Gastroesophageal sphincter (tissue), 4 donors: ENCODE results near the gene RPL36A. TPM values are rescaled to one million over a fixed set of nuclear protein-coding genes. Genes with fewer than 3 reads are reported as not detected.

Experiments
- ATAC-seq: fragments of 150-250 bp; one replicate; pipeline ENCODE4 v1.9.1; 2016; ENCODE audit warnings: mild to moderate bottlenecking, moderate library complexity
- H3K27ac ChIP-seq, 4 donors: fragments of 200-600 bp; sonication (generic) in 3 of 4; 1 replicate in 3 of 4; 2 replicates in 1 of 4; pipeline ENCODE4 v1.5.1; 2016 to 2019
- H3K27me3 ChIP-seq: fragments of 200-600 bp; sonication (generic); one replicate; pipeline ENCODE4 v1.5.1; 2019
- H3K36me3 ChIP-seq, 2 donors: fragments of 200-600 bp; sonication (generic); one replicate each; pipeline ENCODE4 v1.5.1; 2019; ENCODE audit warnings: control low read depth in 1 of 2
- H3K4me1 ChIP-seq, 3 donors: fragments of 200-600 bp; sonication (generic); 1 replicate in 2 of 3; 2 replicates in 1 of 3; pipeline ENCODE4 v1.5.1; 2016 to 2019; ENCODE audit warnings: control low read depth in 2 of 3
- H3K4me3 ChIP-seq, 2 donors: fragments of 200-600 bp; sonication (generic); one replicate each; pipeline ENCODE4 v1.5.1; 2019; ENCODE audit warnings: mild to moderate bottlenecking in 1 of 2, moderate library complexity in 1 of 2
- H3K9me3 ChIP-seq, 3 donors: fragments of 200-600 bp; sonication (generic); one replicate each; pipeline ENCODE4 v1.5.1; 2017 to 2019; ENCODE audit warnings: control low read depth in 2 of 3
- EP300 ChIP-seq: sonication (generic); formaldehyde crosslinking; IDR thresholded peaks from one replicate; pipeline ENCODE4 v1.6.1; 2017; ENCODE audit warnings: antibody characterized with exemption, mild to moderate bottlenecking
- POLR2A ChIP-seq, 2 donors: fragments of 450-650 bp; IDR thresholded peaks; one replicate each; pipeline ENCODE4 v1.6.1; 2017; ENCODE audit warnings: antibody characterized with exemption in 2 of 2, mild to moderate bottlenecking in 2 of 2, moderate library complexity in 1 of 2
- POLR2AphosphoS5 ChIP-seq: sonication (generic); formaldehyde crosslinking; IDR thresholded peaks from one replicate; pipeline ENCODE4 v1.6.1; 2017; ENCODE audit warnings: antibody characterized with exemption
- WGBS, 2 donors: methylation state at CpG; one replicate each; pipeline ENCODE4 v1.1.5; 2018; ENCODE audit warnings: low coverage in 1 of 2; 5-methylcytosine and 5-hydroxymethylcytosine counted together
- total RNA-seq, 4 donors: library from RNA; depleted of rRNA; stranded (reverse); fragments of >200 nt; gene quantifications; one replicate each; pipeline ENCODE4 v1.1.0, GENCODE V29; 2016
- TF ChIP-seq, protein P1 (sequence below), 4 experiments: fragments of 200-600 bp in 2 of 4; fragments of 450-650 bp in 2 of 4; sonication (generic) in 1 of 4; IDR thresholded peaks; one replicate each; pipeline ENCODE4 v1.5.1; 2017 to 2019; ENCODE audit warnings: antibody characterized with exemption in 4 of 4, mild to moderate bottlenecking in 2 of 4, moderate library complexity in 2 of 4

The RPL36A gene
- total RNA-seq, 4 donors from 2014 or later = 629 to 1,573 (median 1,208) TPM

DNA sequence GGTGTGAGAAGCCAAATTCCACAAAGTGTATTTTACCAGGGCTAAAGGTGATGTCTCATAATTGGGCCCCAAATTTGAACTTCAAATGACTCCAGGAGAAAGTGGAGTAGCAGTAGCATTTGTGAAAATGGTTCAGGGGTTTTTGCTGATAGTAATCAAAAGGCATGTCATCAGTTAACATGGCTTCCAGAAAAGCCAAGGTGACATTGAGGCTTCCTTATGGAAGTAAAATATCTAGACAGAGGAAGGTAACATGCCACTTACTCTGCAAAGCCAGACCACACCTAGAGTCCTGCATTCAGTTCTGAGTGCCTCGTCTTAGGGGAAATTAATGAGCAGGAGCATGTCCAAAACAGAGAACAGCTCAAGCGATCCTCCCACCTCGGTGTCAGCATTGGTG, 2.2 kb upstream of the RPL36A start:
- Histone ChIP-seq H3K36me3 (peaks cover 0 to 6% of the 10 kb centered on the region in 2 donors), H3K27me3 (no peaks in the 10 kb centered on the region), H3K9me3 (no peaks in the 10 kb centered on the region), H3K27ac (no peak overlapping the region), H3K4me1 (peaks cover 0 to 3% (median 0%) of the 10 kb centered on the region in 3 donors), H3K4me3 (no peak overlapping the region)
- WGBS, 2 donors = 81% methylated on average over 3 of the region's 3 CpGs; no CpG with 5 or more reads in 1 of the 2 donors
- ATAC-seq = no peak
- no peak for TF ChIP-seq POLR2A (IDR thresholded peaks at IDR 0.05)

DNA sequence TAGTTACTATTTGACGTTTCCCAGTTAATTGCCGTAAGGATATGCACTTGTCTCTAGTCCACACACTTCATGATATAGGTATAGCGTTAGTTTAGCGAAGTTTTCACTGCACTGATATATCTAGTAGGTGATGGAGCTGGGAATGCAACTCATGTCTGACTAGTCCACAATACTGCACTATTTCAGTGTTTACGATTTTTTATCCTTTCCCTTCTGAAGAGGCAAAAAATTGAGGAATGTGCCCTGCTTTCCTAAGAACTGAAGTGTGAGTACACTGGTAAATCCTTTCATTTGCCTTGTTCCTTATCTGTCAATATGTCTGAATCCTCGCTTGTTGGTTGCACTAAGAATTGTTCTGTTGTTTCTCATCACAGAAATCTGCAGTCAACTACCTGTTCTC, 1.0 kb downstream of the RPL36A start:
- no peak for ATAC-seq
- TF ChIP-seq POLR2AphosphoS5 (no peak), POLR2A (IDR thresholded peaks at IDR 0.05) (no peak), EP300 (no peak)
- Histone ChIP-seq H3K4me1 (peaks cover 0 to 3% (median 0%) of the 10 kb centered on the region in 3 donors), H3K27ac (peak overlapping the region in 3 of 4 donors; percentile 78 to 82 (median 79)), H3K4me3 (peak overlapping the region in 1 of 2 donors; percentile 54), H3K27me3 (no peaks in the 10 kb centered on the region), H3K9me3 (no peaks in the 10 kb centered on the region), H3K36me3 (peaks cover 0 to 19% of the 10 kb centered on the region in 2 donors)
- WGBS, 2 donors = 63 to 77% methylated on average over 2 to 6 of the region's 6 CpGs

GRCh38 chrX:101393530-101394305, 2.9 kb downstream of the RPL36A start:
- Histone ChIP-seq H3K27me3 (no peaks in the 10 kb centered on the region), H3K27ac (no peak overlapping the region), H3K4me3 (no peak overlapping the region), H3K9me3 (no peaks in the 10 kb centered on the region), H3K36me3 (peaks cover 0 to 19% of the 10 kb centered on the region in 2 donors), H3K4me1 (peaks cover 0 to 3% (median 0%) of the 10 kb centered on the region in 3 donors)
- no peak for ATAC-seq
- TF ChIP-seq POLR2AphosphoS5 (no peak), POLR2A (IDR thresholded peaks at IDR 0.05) (no peak), EP300 (no peak)
- TF ChIP-seq, protein P1, sequence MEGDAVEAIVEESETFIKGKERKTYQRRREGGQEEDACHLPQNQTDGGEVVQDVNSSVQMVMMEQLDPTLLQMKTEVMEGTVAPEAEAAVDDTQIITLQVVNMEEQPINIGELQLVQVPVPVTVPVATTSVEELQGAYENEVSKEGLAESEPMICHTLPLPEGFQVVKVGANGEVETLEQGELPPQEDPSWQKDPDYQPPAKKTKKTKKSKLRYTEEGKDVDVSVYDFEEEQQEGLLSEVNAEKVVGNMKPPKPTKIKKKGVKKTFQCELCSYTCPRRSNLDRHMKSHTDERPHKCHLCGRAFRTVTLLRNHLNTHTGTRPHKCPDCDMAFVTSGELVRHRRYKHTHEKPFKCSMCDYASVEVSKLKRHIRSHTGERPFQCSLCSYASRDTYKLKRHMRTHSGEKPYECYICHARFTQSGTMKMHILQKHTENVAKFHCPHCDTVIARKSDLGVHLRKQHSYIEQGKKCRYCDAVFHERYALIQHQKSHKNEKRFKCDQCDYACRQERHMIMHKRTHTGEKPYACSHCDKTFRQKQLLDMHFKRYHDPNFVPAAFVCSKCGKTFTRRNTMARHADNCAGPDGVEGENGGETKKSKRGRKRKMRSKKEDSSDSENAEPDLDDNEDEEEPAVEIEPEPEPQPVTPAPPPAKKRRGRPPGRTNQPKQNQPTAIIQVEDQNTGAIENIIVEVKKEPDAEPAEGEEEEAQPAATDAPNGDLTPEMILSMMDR (IDR thresholded peaks at IDR 0.05) = no peak
- 80 to 85% methylated on average over 3 to 10 of the region's 11 CpGs for WGBS, 2 donors

DNA sequence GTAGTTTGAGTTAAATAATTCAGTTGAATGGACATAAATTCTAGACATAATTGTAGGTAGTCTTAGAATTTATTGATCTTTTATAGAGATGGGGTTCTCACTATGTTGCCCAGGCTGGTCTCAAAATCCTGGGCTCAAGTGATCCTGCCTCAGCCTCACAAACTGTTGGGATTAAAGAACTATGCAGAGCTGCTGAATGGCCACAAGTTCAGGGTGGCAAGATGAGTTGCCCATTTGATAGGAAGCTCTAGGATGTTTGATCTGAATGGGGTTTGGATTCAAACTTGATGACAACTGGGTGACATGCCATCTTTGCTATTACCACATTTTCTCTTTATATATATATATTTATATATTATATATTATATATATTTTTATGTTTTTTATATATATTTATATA, 3.6 kb downstream of the RPL36A start:
- peaks cover 0 to 3% (median 0%) of the 10 kb centered on the region in 3 donors for H3K4me1 ChIP-seq
- no peaks in the 10 kb centered on the region for H3K9me3 ChIP-seq
- H3K4me3 ChIP-seq = no peak overlapping the region
- H3K27me3 ChIP-seq = no peaks in the 10 kb centered on the region
- H3K27ac ChIP-seq = no peak overlapping the region
- no peak for ATAC-seq
- H3K36me3 ChIP-seq = peaks cover 0 to 19% of the 10 kb centered on the region in 2 donors
- TF ChIP-seq EP300 = no peak
- no peak for TF ChIP-seq POLR2AphosphoS5
- no peak for TF ChIP-seq POLR2A (IDR thresholded peaks at IDR 0.05)

DNA sequence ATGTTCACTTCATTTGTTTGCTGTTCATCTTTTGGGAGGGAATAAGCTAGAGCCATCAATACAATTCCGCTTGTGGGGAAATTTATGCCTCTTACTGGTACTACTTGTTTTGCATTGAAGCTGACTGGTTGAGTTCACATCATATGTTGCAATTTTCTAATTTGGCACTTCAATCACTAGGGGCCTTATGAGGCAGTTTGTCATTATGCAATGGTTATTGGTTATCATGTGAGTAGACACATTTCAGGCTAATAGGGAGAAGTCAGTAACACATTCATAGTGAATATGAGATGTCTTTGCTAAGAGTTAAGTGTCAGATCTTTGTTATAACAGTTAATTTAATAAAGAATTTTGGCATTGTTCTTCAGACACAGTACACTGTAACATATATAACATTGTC, 5.0 kb downstream of the RPL36A start:
- Histone ChIP-seq H3K9me3 (no peaks in the 10 kb centered on the region), H3K27me3 (no peaks in the 10 kb centered on the region), H3K4me1 (peaks cover 0 to 3% (median 0%) of the 10 kb centered on the region in 3 donors), H3K36me3 (peaks cover 0 to 19% of the 10 kb centered on the region in 2 donors), H3K27ac (no peak overlapping the region), H3K4me3 (no peak overlapping the region)
- peak; percentile 48 for ATAC-seq
- WGBS, 2 donors = 88 to 100% methylated on average over 1 of the region's 1 CpG
- TF ChIP-seq, protein P1 (IDR thresholded peaks at IDR 0.05) = no peak
- TF ChIP-seq POLR2A (IDR thresholded peaks at IDR 0.05) = no peak

- TF ChIP-seq POLR2AphosphoS5 (no peak), POLR2A (IDR thresholded peaks at IDR 0.05) (no peak), EP300 (no peak)
- TF ChIP-seq, protein P1 (IDR thresholded peaks at IDR 0.05) = no peak
- Histone ChIP-seq H3K27ac (no peak overlapping the region), H3K4me3 (no peak overlapping the region), H3K9me3 (no peaks in the 10 kb centered on the region), H3K4me1 (no peaks in the 10 kb centered on the region), H3K27me3 (no peaks in the 10 kb centered on the region), H3K36me3 (peaks cover 0 to 32% of the 10 kb centered on the region in 2 donors)
- WGBS, 2 donors = 59% methylated on average over 2 of the region's 4 CpGs; no CpG with 5 or more reads in 1 of the 2 donors
- ATAC-seq = no peak
Measured at GRCh38 chrX:101397779-101398178, 7.0 kb downstream of the RPL36A start.
